Neural crest cell (in vitro differentiated cells): ENCODE data around the gene TCTN1. TPM values are rescaled to one million over a fixed set of nuclear protein-coding genes. Genes with fewer than 3 reads are reported as not detected.

Experiments used
- DNase-seq: peaks from one replicate; pipeline ENCODE4 v3.0.0; 2021; ENCODE audit warnings: low read depth, mixed read lengths, low spot score
- H3K27ac Mint-ChIP-seq: one replicate; pipeline ENCODE4 v1.8.0; 2021; ENCODE audit warnings: mild to moderate bottlenecking, mixed read lengths; ENCODE audit not compliant: unreplicated experiment
- H3K27me3 Mint-ChIP-seq: 2 replicates; pipeline ENCODE4 v1.8.0; 2021; ENCODE audit warnings: low read depth, mild to moderate bottlenecking, mixed read lengths
- H3K36me3 Mint-ChIP-seq: 2 replicates; pipeline ENCODE4 v1.8.0; 2021; ENCODE audit warnings: low read depth, mild to moderate bottlenecking, mixed read lengths
- H3K4me1 Mint-ChIP-seq: 2 replicates; pipeline ENCODE4 v1.8.0; 2021; ENCODE audit warnings: mixed read lengths
- H3K4me3 Mint-ChIP-seq: one replicate; pipeline ENCODE4 v1.8.0; 2021; ENCODE audit warnings: mild to moderate bottlenecking, mixed read lengths
- H3K9me3 Mint-ChIP-seq: 2 replicates; pipeline ENCODE4 v1.8.0; 2021; ENCODE audit warnings: mixed read lengths
- total RNA-seq: library from RNA; stranded (reverse); gene quantifications from 2 replicates; pipeline ENCODE4 v1.2.1, GENCODE V29; 2021
- TF ChIP-seq, protein P1 (sequence below): fragments of 200-600 bp; sonication (generic); conservative IDR thresholded peaks from 2 replicates; pipeline ENCODE4 v1.5.0; 2021; ENCODE audit warnings: antibody characterized with exemption, mild to moderate bottlenecking

TCTN1 gene
- total RNA-seq, 1 donor from 2014 or later = 58.1 TPM

DNA sequence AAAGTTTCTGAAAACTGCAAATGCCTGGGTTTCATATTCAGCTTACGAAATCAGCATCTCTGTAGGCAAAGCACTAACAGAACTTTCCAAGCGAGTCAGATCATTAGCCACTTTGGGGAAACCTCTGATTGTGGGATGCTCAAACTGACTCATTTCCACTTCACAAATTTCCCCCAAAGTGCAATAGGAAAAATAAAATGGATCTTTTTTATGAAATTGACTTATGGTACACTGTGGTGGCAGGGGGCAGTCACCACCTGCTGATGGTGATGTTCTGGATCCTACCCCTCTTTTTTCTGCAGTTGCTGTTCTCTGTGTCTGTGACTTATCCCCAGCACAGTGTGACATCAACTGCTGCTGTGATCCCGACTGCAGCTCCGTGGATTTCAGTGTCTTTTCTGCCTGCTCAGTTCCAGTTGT, 5.6 kb downstream of the TCTN1 start:
- Mint-ChIP-seq H3K36me3 (no peaks in the 10 kb centered on the region), H3K9me3 (no peaks in the 10 kb centered on the region), H3K4me3 (no peak overlapping the region), H3K27me3 (no peaks in the 10 kb centered on the region), H3K4me1 (peaks cover 5% of the 10 kb centered on the region), H3K27ac (no peak overlapping the region)
- DNase-seq = no peak
- TF ChIP-seq, protein P1, sequence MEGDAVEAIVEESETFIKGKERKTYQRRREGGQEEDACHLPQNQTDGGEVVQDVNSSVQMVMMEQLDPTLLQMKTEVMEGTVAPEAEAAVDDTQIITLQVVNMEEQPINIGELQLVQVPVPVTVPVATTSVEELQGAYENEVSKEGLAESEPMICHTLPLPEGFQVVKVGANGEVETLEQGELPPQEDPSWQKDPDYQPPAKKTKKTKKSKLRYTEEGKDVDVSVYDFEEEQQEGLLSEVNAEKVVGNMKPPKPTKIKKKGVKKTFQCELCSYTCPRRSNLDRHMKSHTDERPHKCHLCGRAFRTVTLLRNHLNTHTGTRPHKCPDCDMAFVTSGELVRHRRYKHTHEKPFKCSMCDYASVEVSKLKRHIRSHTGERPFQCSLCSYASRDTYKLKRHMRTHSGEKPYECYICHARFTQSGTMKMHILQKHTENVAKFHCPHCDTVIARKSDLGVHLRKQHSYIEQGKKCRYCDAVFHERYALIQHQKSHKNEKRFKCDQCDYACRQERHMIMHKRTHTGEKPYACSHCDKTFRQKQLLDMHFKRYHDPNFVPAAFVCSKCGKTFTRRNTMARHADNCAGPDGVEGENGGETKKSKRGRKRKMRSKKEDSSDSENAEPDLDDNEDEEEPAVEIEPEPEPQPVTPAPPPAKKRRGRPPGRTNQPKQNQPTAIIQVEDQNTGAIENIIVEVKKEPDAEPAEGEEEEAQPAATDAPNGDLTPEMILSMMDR = no peak

DNA sequence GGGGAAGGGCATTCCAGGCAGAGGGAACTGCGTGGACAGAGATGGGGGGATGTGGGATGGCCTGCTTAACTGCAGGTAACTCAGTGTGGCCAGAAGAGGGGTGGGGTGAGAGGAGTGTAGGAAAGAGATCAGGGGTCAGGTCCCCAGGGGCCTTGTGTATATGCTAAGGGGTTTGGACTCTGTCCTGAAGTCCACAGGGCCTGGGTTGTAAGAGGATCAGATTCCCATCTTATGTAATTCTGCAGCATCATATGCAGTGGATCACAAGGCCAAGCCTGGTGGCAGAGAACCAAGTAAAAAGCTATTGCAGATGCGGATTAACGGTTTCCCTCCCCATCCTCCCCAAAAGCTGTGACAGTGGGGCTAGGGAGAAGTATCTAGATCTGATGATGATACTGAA, 8.7 kb downstream of the TCTN1 start:
- TF ChIP-seq, protein P1 = no peak
- H3K27ac Mint-ChIP-seq = no peak overlapping the region
- H3K27me3 Mint-ChIP-seq = no peaks in the 10 kb centered on the region
- no peaks in the 10 kb centered on the region for H3K4me1 Mint-ChIP-seq
- H3K4me3 Mint-ChIP-seq = no peak overlapping the region
- DNase-seq = no peak
- no peaks in the 10 kb centered on the region for H3K36me3 Mint-ChIP-seq
- H3K9me3 Mint-ChIP-seq = no peaks in the 10 kb centered on the region

DNA sequence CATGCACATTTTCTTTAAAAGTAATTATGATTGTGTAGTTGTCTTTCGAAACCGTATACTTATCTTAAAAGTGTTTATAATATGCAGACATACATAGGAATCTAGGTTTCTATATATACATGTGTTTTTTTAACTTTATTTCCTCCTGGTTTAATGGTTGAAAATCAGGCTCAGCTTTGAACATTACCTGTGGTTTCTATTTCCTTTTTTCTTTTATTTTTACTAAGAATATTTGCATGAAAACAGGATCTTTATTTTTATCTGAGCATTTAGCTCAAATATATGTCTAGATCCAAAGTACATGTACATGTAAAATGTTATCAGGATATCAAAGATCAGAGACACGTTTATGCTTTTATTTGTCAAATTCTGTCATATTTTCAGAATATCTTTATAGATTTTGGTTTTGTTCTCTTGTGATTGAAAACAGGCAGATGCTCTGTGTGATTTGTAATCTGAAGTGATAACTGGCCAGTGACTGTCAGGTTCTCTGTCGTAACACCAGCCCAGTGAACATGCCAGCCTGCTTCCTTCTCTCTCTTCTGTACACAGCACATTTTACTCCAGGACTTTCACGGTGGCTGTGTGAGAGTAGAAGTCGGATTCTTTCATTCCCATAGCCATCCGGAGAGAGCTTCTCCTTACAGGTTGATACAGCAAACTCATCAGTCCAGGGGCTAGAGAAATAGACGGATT, 13.7 kb downstream of the TCTN1 start:
- peaks cover 12% of the 10 kb centered on the region for H3K36me3 Mint-ChIP-seq
- no peaks in the 10 kb centered on the region for H3K9me3 Mint-ChIP-seq
- no peaks in the 10 kb centered on the region for H3K27me3 Mint-ChIP-seq
- H3K4me1 Mint-ChIP-seq = no peaks in the 10 kb centered on the region
- no peak for DNase-seq
- H3K4me3 Mint-ChIP-seq = no peak overlapping the region
- H3K27ac Mint-ChIP-seq = no peak overlapping the region
- TF ChIP-seq, protein P1 = no peak

DNA sequence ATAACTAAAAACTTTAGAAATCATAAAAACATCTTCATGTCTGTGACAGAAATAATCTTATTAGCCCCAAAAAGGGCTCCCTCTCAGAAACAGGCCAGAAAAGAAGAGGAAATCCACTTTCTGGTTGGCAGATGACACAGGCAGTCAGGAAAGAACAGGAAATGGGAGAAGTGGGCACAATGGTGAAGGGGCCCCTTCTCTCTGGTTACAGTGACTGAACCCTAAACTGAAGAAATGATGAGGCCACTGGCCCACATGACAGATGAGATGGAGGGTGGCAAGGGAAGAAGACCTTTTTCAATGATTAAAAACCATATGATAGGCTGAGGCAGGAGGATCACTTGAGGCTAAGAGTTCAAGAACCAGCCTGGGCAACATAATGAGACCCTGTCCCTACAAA, 21.1 kb downstream of the TCTN1 start:
- Mint-ChIP-seq H3K27me3 (no peaks in the 10 kb centered on the region), H3K4me3 (no peak overlapping the region), H3K9me3 (no peaks in the 10 kb centered on the region), H3K4me1 (peaks cover 22% of the 10 kb centered on the region), H3K27ac (no peak overlapping the region), H3K36me3 (peaks cover 6% of the 10 kb centered on the region)
- no peak for DNase-seq
- TF ChIP-seq, protein P1 = no peak

DNA sequence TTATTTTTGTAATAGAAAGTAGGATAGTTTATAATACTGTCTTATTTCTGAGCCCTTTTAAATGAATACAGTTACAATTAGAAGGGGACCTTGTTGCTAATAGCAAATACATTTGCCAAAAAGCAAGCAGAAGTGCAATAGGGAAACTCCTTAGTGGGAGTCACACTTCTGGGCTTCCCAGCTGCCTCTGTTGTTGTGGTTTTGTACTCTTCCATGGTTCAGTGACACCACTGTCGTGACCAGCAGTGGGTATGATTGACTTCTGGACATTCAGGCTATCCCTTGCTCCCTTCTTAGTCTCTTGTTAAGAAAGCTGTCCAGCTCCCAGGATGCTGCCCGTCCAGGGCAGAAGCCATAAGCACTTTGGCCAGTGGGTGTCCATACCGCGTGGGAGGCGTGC, 22.6 kb downstream of the TCTN1 start:
- TF ChIP-seq, protein P1 = no peak
- DNase-seq = no peak
- Mint-ChIP-seq H3K4me1 (peaks cover 36% of the 10 kb centered on the region), H3K4me3 (no peak overlapping the region), H3K27ac (no peak overlapping the region), H3K36me3 (peaks cover 6% of the 10 kb centered on the region), H3K27me3 (no peaks in the 10 kb centered on the region), H3K9me3 (no peaks in the 10 kb centered on the region)
